Subcutaneous abdominal adipose tissue (tissue), 5 donors: ENCODE results near the gene BPIFB2.

Source experiments
- H3K27ac ChIP-seq: one replicate; pipeline ENCODE4 v1.7.0; 2013; ENCODE audit warnings: low read depth, mild to moderate bottlenecking, inconsistent platforms, low read length, moderate library complexity
- H3K27me3 ChIP-seq, 5 donors: one replicate each; pipeline ENCODE4 v1.7.0; 2013; ENCODE audit warnings: low read length in 5 of 5, inconsistent platforms in 1 of 5; ENCODE audit not compliant: control insufficient read depth in 5 of 5, insufficient read depth in 4 of 5
- H3K36me3 ChIP-seq, 5 donors: one replicate each; pipeline ENCODE4 v1.7.0; 2013; ENCODE audit warnings: low read length in 5 of 5; ENCODE audit not compliant: control insufficient read depth in 5 of 5, insufficient read depth in 5 of 5
- H3K4me1 ChIP-seq, 5 donors: one replicate each; pipeline ENCODE4 v1.7.0; 2013; ENCODE audit warnings: low read length in 5 of 5, mild to moderate bottlenecking in 3 of 5, moderate library complexity in 1 of 5; ENCODE audit not compliant: control insufficient read depth in 5 of 5, insufficient read depth in 5 of 5
- H3K4me3 ChIP-seq, 5 donors: one replicate each; pipeline ENCODE4 v1.7.0; 2013; ENCODE audit warnings: low read length in 5 of 5, low read depth in 1 of 5
- H3K9ac ChIP-seq, 5 donors: one replicate each; pipeline ENCODE4 v1.7.0; 2013; ENCODE audit warnings: low read length in 5 of 5, mild to moderate bottlenecking in 4 of 5, moderate library complexity in 3 of 5
- H3K9me3 ChIP-seq, 5 donors: one replicate each; pipeline ENCODE4 v1.7.0; 2013; ENCODE audit warnings: low read length in 5 of 5; ENCODE audit not compliant: control insufficient read depth in 5 of 5
- donor health status: healthy.
- donor health status: healthy.
- donor health status: healthy.
- donor health status: healthy.
- donor health status: healthy.

BPIFB2 gene

GRCh38 chr20:33008336-33009213, 1.1 kb downstream of the BPIFB2 start:
- H3K36me3 ChIP-seq: no peaks in the 10 kb centered on the region
- H3K9me3 ChIP-seq: peaks cover 0 to 11% (median 5%) of the 10 kb centered on the region in 5 donors
- H3K4me1 ChIP-seq: peaks cover 2 to 17% (median 13%) of the 10 kb centered on the region in 5 donors
- H3K27ac ChIP-seq: no peak overlapping the region
- no peak overlapping the region for H3K9ac ChIP-seq
- H3K27me3 ChIP-seq: no peaks in the 10 kb centered on the region
- H3K4me3 ChIP-seq: no peak overlapping the region

GRCh38 chr20:33009214-33010132, 2.0 kb downstream of the BPIFB2 start:
- Histone ChIP-seq H3K27ac (no peak overlapping the region), H3K9ac (no peak overlapping the region), H3K4me3 (no peak overlapping the region), H3K36me3 (no peaks in the 10 kb centered on the region), H3K4me1 (peaks cover 2 to 18% (median 14%) of the 10 kb centered on the region in 5 donors), H3K27me3 (peaks cover 0 to 5% (median 0%) of the 10 kb centered on the region in 5 donors), H3K9me3 (peaks cover 0 to 11% (median 5%) of the 10 kb centered on the region in 5 donors)

- no peak overlapping the region for H3K4me3 ChIP-seq
- H3K9ac ChIP-seq: no peak overlapping the region
- H3K9me3 ChIP-seq: peaks cover 0 to 10% (median 5%) of the 10 kb centered on the region in 5 donors
- no peaks in the 10 kb centered on the region for H3K36me3 ChIP-seq
- H3K27ac ChIP-seq: no peak overlapping the region
- peaks cover 2 to 24% (median 20%) of the 10 kb centered on the region in 5 donors for H3K4me1 ChIP-seq
- H3K27me3 ChIP-seq: peaks cover 0 to 7% (median 0%) of the 10 kb centered on the region in 5 donors
These were observed 2.6 kb downstream of the BPIFB2 start for GRCh38 chr20:33010133-33010504.

GRCh38 chr20:33010674-33011449, 3.4 kb downstream of the BPIFB2 start:
- peaks cover 4 to 32% (median 28%) of the 10 kb centered on the region in 5 donors for H3K4me1 ChIP-seq

GRCh38 chr20:33012327-33013189, 5.1 kb downstream of the BPIFB2 start:
- Histone ChIP-seq H3K36me3 (no peaks in the 10 kb centered on the region), H3K9me3 (no peaks in the 10 kb centered on the region), H3K4me1 (peaks cover 4 to 39% (median 36%) of the 10 kb centered on the region in 5 donors), H3K4me3 (no peak overlapping the region), H3K9ac (no peak overlapping the region), H3K27me3 (peaks cover 0 to 7% (median 0%) of the 10 kb centered on the region in 5 donors), H3K27ac (no peak overlapping the region)

More at GRCh38 chr20:33010674-33011449, 3.4 kb downstream of the BPIFB2 start:
- no peaks in the 10 kb centered on the region for H3K36me3 ChIP-seq
- no peak overlapping the region for H3K9ac ChIP-seq
- no peak overlapping the region for H3K4me3 ChIP-seq
- peaks cover 0 to 3% (median 0%) of the 10 kb centered on the region in 5 donors for H3K9me3 ChIP-seq
- H3K27ac ChIP-seq: no peak overlapping the region
- H3K27me3 ChIP-seq: peaks cover 0 to 7% (median 0%) of the 10 kb centered on the region in 5 donors

GRCh38 chr20:33013701-33014326, 6.3 kb downstream of the BPIFB2 start:
- Histone ChIP-seq H3K27me3 (peaks cover 0 to 7% (median 0%) of the 10 kb centered on the region in 5 donors), H3K4me3 (no peak overlapping the region), H3K9ac (no peak overlapping the region), H3K27ac (no peak overlapping the region), H3K9me3 (no peaks in the 10 kb centered on the region), H3K36me3 (no peaks in the 10 kb centered on the region), H3K4me1 (peaks cover 4 to 36% (median 35%) of the 10 kb centered on the region in 5 donors)

- Histone ChIP-seq H3K4me1 (peaks cover 2 to 28% (median 28%) of the 10 kb centered on the region in 5 donors), H3K36me3 (no peaks in the 10 kb centered on the region), H3K9ac (no peak overlapping the region), H3K27me3 (peaks cover 0 to 7% (median 0%) of the 10 kb centered on the region in 5 donors), H3K27ac (no peak overlapping the region), H3K4me3 (no peak overlapping the region), H3K9me3 (no peaks in the 10 kb centered on the region)
These were observed 7.0 kb downstream of the BPIFB2 start for GRCh38 chr20:33014336-33015113.

- H3K9ac ChIP-seq: no peak overlapping the region
- H3K36me3 ChIP-seq: no peaks in the 10 kb centered on the region
- peaks cover 0 to 7% (median under 1%) of the 10 kb centered on the region in 5 donors for H3K27me3 ChIP-seq
- H3K4me1 ChIP-seq: peaks cover 2 to 24% (median 22%) of the 10 kb centered on the region in 5 donors
- H3K4me3 ChIP-seq: no peak overlapping the region
- H3K27ac ChIP-seq: no peak overlapping the region
- no peaks in the 10 kb centered on the region for H3K9me3 ChIP-seq
These were observed 7.6 kb downstream of the BPIFB2 start for GRCh38 chr20:33015114-33015484.
